Thoracic aorta (tissue), 2 donors: ENCODE measurements around the gene SYNE3. TPM values are rescaled to one million over a fixed set of nuclear protein-coding genes. Genes with fewer than 3 reads are reported as not detected.
A peak's percentile ranks its signal among the peaks of the same experiment; 100 is the strongest.

Experiments
- ATAC-seq: fragments of 150-250 bp; one replicate; pipeline ENCODE4 v1.8.0; 2017; ENCODE audit warnings: low read depth; ENCODE audit not compliant: insufficient number of reproducible peaks, low FRiP score
- DNase-seq: peaks from one replicate; pipeline ENCODE4 v3.0.0-alpha.2; 2020; ENCODE audit warnings: low spot score
- H3K27ac ChIP-seq, 2 donors: fragments of 200-600 bp; sonication (generic); 1 replicate in 1 of 2; 2 replicates in 1 of 2; pipeline ENCODE4 v1.5.1; 2016; ENCODE audit warnings: mild to moderate bottlenecking in 2 of 2, moderate library complexity in 2 of 2
- H3K27me3 ChIP-seq: fragments of 200-600 bp; sonication (generic); replicated peaks from 2 replicates; pipeline ENCODE4 v1.6.0; 2016; ENCODE audit warnings: mild to moderate bottlenecking; ENCODE audit not compliant: insufficient read depth
- H3K36me3 ChIP-seq: fragments of 200-600 bp; sonication (generic); one replicate; pipeline ENCODE4 v1.5.1; 2016
- H3K4me1 ChIP-seq, 2 donors: fragments of 200-600 bp; sonication (generic); 1 replicate in 1 of 2; 2 replicates in 1 of 2; pipeline versions ENCODE4 v1.5.1 to v1.6.0; 2016; ENCODE audit warnings: low read depth in 2 of 2, mild to moderate bottlenecking in 1 of 2; ENCODE audit not compliant: control insufficient read depth in 1 of 2
- H3K4me3 ChIP-seq: fragments of 200-600 bp; sonication (generic); 2 replicates; pipeline ENCODE4 v1.5.1; 2016; ENCODE audit warnings: mild to moderate bottlenecking
- H3K9me3 ChIP-seq: fragments of 200-600 bp; sonication (generic); 2 replicates; pipeline ENCODE4 v1.5.1; 2016
- CTCF ChIP-seq: fragments of 200-600 bp; sonication (generic); IDR thresholded peaks from one replicate; pipeline ENCODE4 v1.5.1; 2019; ENCODE audit warnings: antibody characterized with exemption
- total RNA-seq, 2 donors: library from RNA; depleted of rRNA; stranded (reverse); fragments of >200 nt; gene quantifications; one replicate each; pipeline versions ENCODE4 v1.1.0 to v1.2.3, GENCODE V29; 2016

SYNE3 gene
- total RNA-seq, 2 donors from 2014 or later, result 29.5 to 43.4 TPM

GRCh38 chr14:95496111-95496681 is 20.3 kb downstream of the SYNE3 start:
- ATAC-seq (no peak), DNase-seq (no peak)
- Histone ChIP-seq H3K4me1 (peaks cover 44 to 62% of the 10 kb centered on the region in 2 donors), H3K4me3 (no peak overlapping the region), H3K27ac (peak overlapping the region; percentile 0 to 56), H3K9me3 (no peaks in the 10 kb centered on the region), H3K36me3 (no peaks in the 10 kb centered on the region), H3K27me3 (no peaks in the 10 kb centered on the region)
- no peak for TF ChIP-seq CTCF

GRCh38 chr14:95495538-95496025 is 20.9 kb downstream of the SYNE3 start:
- no peaks in the 10 kb centered on the region for H3K27me3 ChIP-seq
- peaks cover 44 to 62% of the 10 kb centered on the region in 2 donors for H3K4me1 ChIP-seq
- H3K9me3 ChIP-seq, result no peaks in the 10 kb centered on the region
- H3K27ac ChIP-seq, result peak overlapping the region in 1 of 2 donors; percentile 56
- ATAC-seq, result no peak
- H3K36me3 ChIP-seq, result no peaks in the 10 kb centered on the region
- H3K4me3 ChIP-seq, result no peak overlapping the region
- no peak for TF ChIP-seq CTCF
- no peak for DNase-seq

- TF ChIP-seq CTCF, result no peak
- Histone ChIP-seq H3K27me3 (no peaks in the 10 kb centered on the region), H3K4me3 (no peak overlapping the region), H3K9me3 (no peaks in the 10 kb centered on the region), H3K27ac (peak overlapping the region in 1 of 2 donors; percentile 56), H3K4me1 (peaks cover 48 to 62% of the 10 kb centered on the region in 2 donors), H3K36me3 (no peaks in the 10 kb centered on the region)
- ATAC-seq (no peak), DNase-seq (no peak)
Observed at GRCh38 chr14:95495076-95495475, 21.4 kb downstream of the SYNE3 start.

- no peak for ATAC-seq
Observed at GRCh38 chr14:95494456-95494855, 22.0 kb downstream of the SYNE3 start.

GRCh38 chr14:95493976-95494375 is 22.5 kb downstream of the SYNE3 start:
- H3K27ac ChIP-seq, result no peak overlapping the region
- no peaks in the 10 kb centered on the region for H3K9me3 ChIP-seq
- H3K36me3 ChIP-seq, result no peaks in the 10 kb centered on the region
- no peaks in the 10 kb centered on the region for H3K27me3 ChIP-seq
- no peak for TF ChIP-seq CTCF
- H3K4me3 ChIP-seq, result no peak overlapping the region
- ATAC-seq (no peak), DNase-seq (no peak)
- peaks cover 56 to 65% of the 10 kb centered on the region in 2 donors for H3K4me1 ChIP-seq

More at GRCh38 chr14:95494456-95494855, 22.0 kb downstream of the SYNE3 start:
- Histone ChIP-seq H3K4me3 (no peak overlapping the region), H3K27me3 (no peaks in the 10 kb centered on the region), H3K4me1 (peaks cover 54 to 65% of the 10 kb centered on the region in 2 donors), H3K27ac (no peak overlapping the region), H3K9me3 (no peaks in the 10 kb centered on the region), H3K36me3 (no peaks in the 10 kb centered on the region)
- no peak for DNase-seq
- no peak for TF ChIP-seq CTCF
